Stimulated activated naive CD8-positive, alpha-beta T cell treated with anti-CD3 and anti-CD28 coated beads, Interleukin-15, Interleukin-2, amounts not matched to agents 100 U/mL and 50 U/mL, for 24 hours (primary cell): ENCODE data around the gene CFL2.
"Not testable (repeated sequence)": the region's sequence is repeated elsewhere in the genome, so short reads cannot be mapped to it uniquely, and the experiment has no call there.

ENCODE experiments used
- ATAC-seq: fragments of 150-1000 bp; cut with Tn5 transposase; one replicate; pipeline ENCODE4 v1.10.0; 2021
- DNase-seq: peaks from one replicate; pipeline ENCODE4 v3.0.0; 2021

Gene CFL2

GRCh38 chr14:34711169-34711568 is 3.2 kb downstream of the CFL2 start:
- ATAC-seq, result no peak
- no peak for DNase-seq

GRCh38 chr14:34710744-34711143 is 3.6 kb downstream of the CFL2 start:
- ATAC-seq, result no peak
- no peak for DNase-seq

- no peak for ATAC-seq
- no peak for DNase-seq
Measured at GRCh38 chr14:34710006-34710405, 4.4 kb downstream of the CFL2 start.

GRCh38 chr14:34707722-34708121 is 6.7 kb downstream of the CFL2 start:
- ATAC-seq (no peak), DNase-seq (no peak)

- ATAC-seq, result no peak
- DNase-seq, result no peak
Measured at GRCh38 chr14:34701808-34702207, 12.6 kb downstream of the CFL2 start.

- no peak for DNase-seq
- ATAC-seq, result no peak
Measured at GRCh38 chr14:34700622-34701130, 13.7 kb downstream of the CFL2 start.

GRCh38 chr14:34699873-34700621 is 14.3 kb downstream of the CFL2 start:
- no peak for ATAC-seq

GRCh38 chr14:34694216-34694615 is 20.2 kb downstream of the CFL2 start:
- not testable (repeated sequence) for ATAC-seq, DNase-seq

More at GRCh38 chr14:34699873-34700621, 14.3 kb downstream of the CFL2 start:
- no peak for DNase-seq

- ATAC-seq (no peak), DNase-seq (peak; percentile 13)
Measured at GRCh38 chr14:34693228-34693939, 21.0 kb downstream of the CFL2 start.

GRCh38 chr14:34692898-34693227 is 21.5 kb downstream of the CFL2 start:
- no peak for ATAC-seq
- DNase-seq, result no peak

GRCh38 chr14:34692348-34692747 is 22.0 kb downstream of the CFL2 start:
- no peak for ATAC-seq

GRCh38 chr14:34691206-34691605 is 23.2 kb downstream of the CFL2 start:
- ATAC-seq, result no peak
- DNase-seq, result no peak

More at GRCh38 chr14:34692348-34692747, 22.0 kb downstream of the CFL2 start:
- no peak for DNase-seq

GRCh38 chr14:34688470-34689206 is 25.8 kb downstream of the CFL2 start:
- no peak for ATAC-seq
- no peak for DNase-seq

GRCh38 chr14:34685819-34686428 is 28.5 kb downstream of the CFL2 start:
- DNase-seq (no peak), ATAC-seq (no peak)

- no peak for DNase-seq
- ATAC-seq, result no peak
Measured at GRCh38 chr14:34684578-34684977, 29.8 kb downstream of the CFL2 start.

- no peak for DNase-seq
- no peak for ATAC-seq
Measured at GRCh38 chr14:34682787-34683321, 31.5 kb downstream of the CFL2 start.

- DNase-seq (no peak), ATAC-seq (no peak)
Measured at GRCh38 chr14:34680806-34681479, 33.5 kb downstream of the CFL2 start.

GRCh38 chr14:34678735-34679134 is 35.7 kb downstream of the CFL2 start:
- no peak for DNase-seq
- no peak for ATAC-seq

GRCh38 chr14:34678306-34678705 is 36.1 kb downstream of the CFL2 start:
- ATAC-seq (no peak), DNase-seq (no peak)

GRCh38 chr14:34676516-34677211 is 37.7 kb downstream of the CFL2 start:
- DNase-seq (no peak), ATAC-seq (no peak)

- ATAC-seq, result no peak
- DNase-seq, result no peak
Measured at GRCh38 chr14:34673702-34674101, 40.7 kb downstream of the CFL2 start.
